Measurements from ENCODE around the gene PIEZO2. TPM values are rescaled to one million over a fixed set of nuclear protein-coding genes. Genes with fewer than 3 reads are reported as not detected.

The PIEZO2 gene
- total and polyA plus RNA-seq, 7 donors, result 1.4 to 35.2 (median 25.1) TPM; not detected in 1

DNA sequence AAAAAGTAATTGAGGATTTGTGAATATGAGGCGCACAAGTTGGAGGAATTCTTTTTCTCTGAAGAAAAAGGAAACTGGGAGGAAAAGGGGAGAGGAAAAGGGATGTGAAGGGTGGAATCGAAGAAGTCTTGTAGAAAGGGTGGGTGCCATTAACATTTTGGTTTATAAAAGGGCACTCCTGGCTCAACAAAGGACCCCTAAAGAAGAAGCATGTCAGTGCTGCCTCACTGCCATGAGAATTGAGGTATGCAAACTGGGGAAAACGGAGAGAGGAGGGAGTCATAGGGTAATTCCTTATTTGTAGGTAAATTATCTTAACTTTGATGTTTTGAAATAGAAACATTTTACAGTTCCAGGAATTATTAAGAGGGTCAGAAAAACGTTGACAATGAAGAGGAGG lies 416.4 kb downstream of the PIEZO2 start:
- H3K9me3 ChIP-seq, result no peaks in the 10 kb centered on the region
- no peaks in the 10 kb centered on the region for H3K27me3 ChIP-seq
- no peak for DNase-seq
- no peak overlapping the region for H3K4me3 ChIP-seq
- H3K27ac ChIP-seq, result no peak overlapping the region
- 49 to 63% methylated on average over 4 of the region's 4 CpGs for WGBS, 2 donors
- intact Hi-C loops (cut with DNase I), result no loop called here
- H3K36me3 ChIP-seq, result no peaks in the 10 kb centered on the region
- no peaks in the 10 kb centered on the region for H3K4me1 ChIP-seq
- no peak for TF ChIP-seq CTCF (IDR thresholded peaks at IDR 0.05)
- TF ChIP-seq POLR2AphosphoS5 (IDR thresholded peaks at IDR 0.05), result no peak
- no peak for TF ChIP-seq POLR2A (IDR thresholded peaks at IDR 0.05)
- TF ChIP-seq EP300 (IDR thresholded peaks at IDR 0.05), result no peak

GRCh38 chr18:10727477-10727876 lies 421.9 kb downstream of the PIEZO2 start:
- Histone ChIP-seq H3K36me3 (no peaks in the 10 kb centered on the region), H3K27ac (no peak overlapping the region)
- intact Hi-C loops (cut with DNase I), result no loop called here

GRCh38 chr18:10726198-10727068 lies 422.9 kb downstream of the PIEZO2 start:
- peaks cover 0 to 12% (median 0%) of the 10 kb centered on the region in 3 donors for H3K27me3 ChIP-seq
- TF ChIP-seq POLR2A (IDR thresholded peaks at IDR 0.05) (no peak), CTCF (IDR thresholded peaks at IDR 0.05) (no peak), EP300 (IDR thresholded peaks at IDR 0.05) (no peak), POLR2AphosphoS5 (IDR thresholded peaks at IDR 0.05) (no peak)
- WGBS, 2 donors, result 35 to 37% methylated on average over 67 of the region's 67 CpGs
- no peaks in the 10 kb centered on the region for H3K36me3 ChIP-seq
- no peaks in the 10 kb centered on the region for H3K9me3 ChIP-seq
- no peaks in the 10 kb centered on the region for H3K4me1 ChIP-seq
- H3K4me3 ChIP-seq, result no peak overlapping the region
- intact Hi-C loops (cut with DNase I), result no loop called here
- H3K27ac ChIP-seq, result no peak overlapping the region
- no peak for DNase-seq

More at GRCh38 chr18:10727477-10727876, 421.9 kb downstream of the PIEZO2 start:
- H3K27me3 ChIP-seq, result peaks cover 0 to 12% (median 0%) of the 10 kb centered on the region in 3 donors
- no peaks in the 10 kb centered on the region for H3K4me1 ChIP-seq
- no peak for TF ChIP-seq POLR2A (IDR thresholded peaks at IDR 0.05)
- no peak for TF ChIP-seq EP300 (IDR thresholded peaks at IDR 0.05)
- TF ChIP-seq CTCF (IDR thresholded peaks at IDR 0.05), result no peak
- H3K4me3 ChIP-seq, result no peak overlapping the region
- H3K9me3 ChIP-seq, result no peaks in the 10 kb centered on the region
- WGBS, 2 donors, result 86 to 89% methylated on average over 3 of the region's 3 CpGs
- DNase-seq, result no peak

GRCh38 chr18:10724666-10725065 lies 424.7 kb downstream of the PIEZO2 start:
- H3K27ac ChIP-seq, result no peak overlapping the region
- no peak for DNase-seq
- WGBS, 2 donors, result 94 to 95% methylated on average over 18 of the region's 18 CpGs
- no peak overlapping the region for H3K4me3 ChIP-seq
- H3K9me3 ChIP-seq, result no peaks in the 10 kb centered on the region
- H3K4me1 ChIP-seq, result no peaks in the 10 kb centered on the region
- H3K36me3 ChIP-seq, result no peaks in the 10 kb centered on the region
- TF ChIP-seq CTCF (IDR thresholded peaks at IDR 0.05), result no peak
- no peak for TF ChIP-seq POLR2A (IDR thresholded peaks at IDR 0.05)
- TF ChIP-seq EP300 (IDR thresholded peaks at IDR 0.05), result no peak
- no peak for TF ChIP-seq POLR2AphosphoS5 (IDR thresholded peaks at IDR 0.05)
- intact Hi-C loops (cut with DNase I), result no loop called here
- peaks cover 0 to 12% (median 0%) of the 10 kb centered on the region in 3 donors for H3K27me3 ChIP-seq
